22Rv1 (cell line): ENCODE measurements around the gene BANF1.

Source experiments
- ZFX ChIP-seq: fragments of 450-650 bp; IDR thresholded peaks from 2 replicates; pipeline ENCODE4 v1.6.1; 2017; ENCODE audit warnings: antibody characterized with exemption, borderline replicate concordance
- TF ChIP-seq, protein P1 (sequence below): fragments of 450-650 bp; IDR thresholded peaks from 2 replicates; pipeline ENCODE4 v1.5.1; 2017; ENCODE audit warnings: mild to moderate bottlenecking

GRCh38 chr11:66007201-66007634 is 4.9 kb downstream of the BANF1 start:
- TF ChIP-seq, protein P1, sequence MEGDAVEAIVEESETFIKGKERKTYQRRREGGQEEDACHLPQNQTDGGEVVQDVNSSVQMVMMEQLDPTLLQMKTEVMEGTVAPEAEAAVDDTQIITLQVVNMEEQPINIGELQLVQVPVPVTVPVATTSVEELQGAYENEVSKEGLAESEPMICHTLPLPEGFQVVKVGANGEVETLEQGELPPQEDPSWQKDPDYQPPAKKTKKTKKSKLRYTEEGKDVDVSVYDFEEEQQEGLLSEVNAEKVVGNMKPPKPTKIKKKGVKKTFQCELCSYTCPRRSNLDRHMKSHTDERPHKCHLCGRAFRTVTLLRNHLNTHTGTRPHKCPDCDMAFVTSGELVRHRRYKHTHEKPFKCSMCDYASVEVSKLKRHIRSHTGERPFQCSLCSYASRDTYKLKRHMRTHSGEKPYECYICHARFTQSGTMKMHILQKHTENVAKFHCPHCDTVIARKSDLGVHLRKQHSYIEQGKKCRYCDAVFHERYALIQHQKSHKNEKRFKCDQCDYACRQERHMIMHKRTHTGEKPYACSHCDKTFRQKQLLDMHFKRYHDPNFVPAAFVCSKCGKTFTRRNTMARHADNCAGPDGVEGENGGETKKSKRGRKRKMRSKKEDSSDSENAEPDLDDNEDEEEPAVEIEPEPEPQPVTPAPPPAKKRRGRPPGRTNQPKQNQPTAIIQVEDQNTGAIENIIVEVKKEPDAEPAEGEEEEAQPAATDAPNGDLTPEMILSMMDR: no peak
- no peak for TF ChIP-seq ZFX
